ENCODE results near the gene METTL2A.
"Not testable (repeated sequence)": the region's sequence is repeated elsewhere in the genome, so short reads cannot be mapped to it uniquely, and the experiment has no call there.

- TF ChIP-seq ARNT, TARDBP (IDR thresholded peaks at IDR 0.05): not testable (repeated sequence)
These were observed 53.4 kb downstream of the METTL2A start for GRCh38 chr17:62477111-62477510.

Data from HEK293T (cell line).